Spleen (tissue), 11 donors: Measurements from ENCODE around the gene PDXK. TPM values are rescaled to one million over a fixed set of nuclear protein-coding genes. Genes with fewer than 3 reads are reported as not detected.

Experiments
- DNase-seq: peaks from one replicate; pipeline ENCODE4 v3.0.0-alpha.2; 2020
- H3K27ac ChIP-seq, 8 donors: fragments of 200-600 bp; sonication (generic) in 7 of 8; 1 replicate in 4 of 8; 2 replicates in 4 of 8; pipeline versions ENCODE4 v1.5.0 to v1.8.0; 2016 to 2021; ENCODE audit warnings: inconsistent platforms in 4 of 8, mild to moderate bottlenecking in 4 of 8, moderate library complexity in 1 of 8
- H3K27me3 ChIP-seq, 7 donors: fragments of 200-600 bp; sonication (generic) in 6 of 7; replicated peaks in 1 of 7; 1 replicate in 4 of 7; 2 replicates in 3 of 7; pipeline versions ENCODE4 v1.5.0 to v1.8.0; 2016 to 2021; ENCODE audit warnings: inconsistent platforms in 3 of 7, mild to moderate bottlenecking in 1 of 7
- H3K36me3 ChIP-seq, 6 donors: fragments of 200-600 bp; sonication (generic) in 5 of 6; 1 replicate in 4 of 6; 2 replicates in 2 of 6; pipeline versions ENCODE4 v1.5.0 to v1.8.0; 2016 to 2021; ENCODE audit warnings: inconsistent platforms in 2 of 6
- H3K4me1 ChIP-seq, 6 donors: fragments of 200-600 bp; sonication (generic) in 5 of 6; 1 replicate in 3 of 6; 2 replicates in 3 of 6; pipeline versions ENCODE4 v1.5.0 to v1.8.0; 2016 to 2021; ENCODE audit warnings: inconsistent platforms in 3 of 6
- H3K4me3 ChIP-seq, 8 donors: fragments of 200-600 bp; sonication (generic) in 7 of 8; 1 replicate in 4 of 8; 2 replicates in 4 of 8; pipeline versions ENCODE4 v1.5.0 to v1.8.0; 2016 to 2021; ENCODE audit warnings: inconsistent platforms in 4 of 8, mild to moderate bottlenecking in 4 of 8, moderate library complexity in 2 of 8
- H3K9me3 ChIP-seq, 8 donors: fragments of 200-600 bp; sonication (generic) in 7 of 8; 1 replicate in 4 of 8; 2 replicates in 4 of 8; pipeline versions ENCODE4 v1.5.0 to v1.8.0; 2016 to 2021; ENCODE audit warnings: inconsistent platforms in 4 of 8
- CTCF ChIP-seq, 11 experiments: fragments of 200-600 bp in 7 of 11; fragments of 450-650 bp in 4 of 11; sonication (generic) in 4 of 11; IDR thresholded peaks in 8 of 11; conservative IDR thresholded peaks in 3 of 11; 1 replicate in 7 of 11; 2 replicates in 4 of 11; pipeline versions ENCODE4 v1.4.0 to v1.8.0; 2016 to 2021; ENCODE audit warnings: antibody characterized with exemption in 11 of 11, inconsistent platforms in 4 of 11, mild to moderate bottlenecking in 1 of 11
- POLR2A ChIP-seq, 3 donors: fragments of 450-650 bp; IDR thresholded peaks; one replicate each; pipeline ENCODE4 v1.5.1; 2017; ENCODE audit warnings: antibody characterized with exemption in 3 of 3, mild to moderate bottlenecking in 1 of 3
- POLR2AphosphoS5 ChIP-seq, 3 donors: sonication (generic); formaldehyde crosslinking; IDR thresholded peaks; one replicate each; pipeline ENCODE4 v1.5.1; 2017; ENCODE audit warnings: antibody characterized with exemption in 3 of 3
- WGBS, 5 donors: extraction: QIAGEN DNeasy Blood & Tissue Kit in 3 of 5; methylation state at CpG; one replicate each; pipeline versions ENCODE4 v1.1.5 to v1.1.7; 2013 to 2018; 5-methylcytosine and 5-hydroxymethylcytosine counted together
- intact Hi-C: fragments of 100-400 bp; cut with DNase I; formaldehyde crosslinking; loops from one replicate; pipeline ENCODE4 v1.15.0; 2023; ENCODE audit warnings: low total_unique reads
- polyA plus RNA-seq, 3 donors: library from polyadenylated mRNA; stranded (reverse); fragments of 200-250 nt; gene quantifications; one replicate each; pipeline ENCODE4 v1.2.1, GENCODE V29; 2013
- total RNA-seq, 7 donors: library from RNA; depleted of rRNA in 3 of 7; stranded (reverse); fragments of >200 nt in 3 of 7; fragmentation: NEBNext Ultra II Directional in 4 of 7; extraction: Animal tissue kit (Norgen Biotek cat#: 25700) in 4 of 7; gene quantifications; one replicate each; pipeline versions ENCODE4 v1.1.0 to v1.2.1, GENCODE V29; 2016 to 2021
- donor health status: healthy with polysubstance abuse.
- donor health status: DM: no; HTN: no; CAD: no; lungs with moderate emphysema.
- donor health status: DM: no; HTN: no; CAD: no.
- donor health status: Bipolar disorder and iron deficiency.
- donor health status: healthy.
- donor health status: DM: no; HTN: no; CAD: no.
- donor health status: DM: yes; HTN: yes; CAD: no.

PDXK gene
- total and polyA plus RNA-seq, 10 donors = 17.9 to 82.9 (median 51.0) TPM

- Histone ChIP-seq H3K27me3 (no peaks in the 10 kb centered on the region), H3K4me3 (no peak overlapping the region), H3K9me3 (no peaks in the 10 kb centered on the region), H3K4me1 (peaks cover 7 to 49% (median 18%) of the 10 kb centered on the region in 6 donors), H3K27ac (no peak overlapping the region), H3K36me3 (peaks cover 0 to under 1% (median 0%) of the 10 kb centered on the region in 6 donors)
- 63 to 81% (median 66%) methylated on average over 5 of the region's 5 CpGs for WGBS, 5 donors
- TF ChIP-seq POLR2A (IDR thresholded peaks at IDR 0.05) (no peak), POLR2AphosphoS5 (IDR thresholded peaks at IDR 0.05) (peak in 2 of 3 donors; percentile 57), CTCF (IDR thresholded peaks at IDR 0.05 in 8 of 11, conservative IDR thresholded peaks at IDR 0.05 in 3 of 11) (no peak)
- no peak for DNase-seq
- intact Hi-C loops = no loop called here
Observed at GRCh38 chr21:43779660-43780059, 60.7 kb downstream of the PDXK start.

GRCh38 chr21:43781846-43782245 lies 62.9 kb downstream of the PDXK start:
- Histone ChIP-seq H3K27ac (no peak overlapping the region), H3K9me3 (no peaks in the 10 kb centered on the region), H3K36me3 (no peaks in the 10 kb centered on the region), H3K27me3 (no peaks in the 10 kb centered on the region), H3K4me1 (peaks cover 0 to 32% (median 3%) of the 10 kb centered on the region in 6 donors), H3K4me3 (no peak overlapping the region)
- DNase-seq = no peak
- TF ChIP-seq POLR2A (IDR thresholded peaks at IDR 0.05) (no peak), POLR2AphosphoS5 (IDR thresholded peaks at IDR 0.05) (no peak), CTCF (IDR thresholded peaks at IDR 0.05 in 8 of 11, conservative IDR thresholded peaks at IDR 0.05 in 3 of 11) (no peak)
- WGBS, 5 donors = 78 to 89% (median 83%) methylated on average over 6 of the region's 6 CpGs
- intact Hi-C loops = no loop called here

GRCh38 chr21:43782431-43783097 lies 63.6 kb downstream of the PDXK start:
- H3K27me3 ChIP-seq = no peaks in the 10 kb centered on the region
- TF ChIP-seq POLR2A (IDR thresholded peaks at IDR 0.05) = no peak
- TF ChIP-seq CTCF (IDR thresholded peaks at IDR 0.05 in 8 of 11, conservative IDR thresholded peaks at IDR 0.05 in 3 of 11) = no peak
- no peak for TF ChIP-seq POLR2AphosphoS5 (IDR thresholded peaks at IDR 0.05)
- no peak overlapping the region for H3K4me3 ChIP-seq
- no peaks in the 10 kb centered on the region for H3K9me3 ChIP-seq
- H3K36me3 ChIP-seq = no peaks in the 10 kb centered on the region
- intact Hi-C loops = no loop called here
- H3K4me1 ChIP-seq = peaks cover 0 to 28% (median 3%) of the 10 kb centered on the region in 6 donors
- no peak overlapping the region for H3K27ac ChIP-seq
- no peak for DNase-seq
- 77 to 87% (median 83%) methylated on average over 5 of the region's 5 CpGs for WGBS, 5 donors

GRCh38 chr21:43783098-43783700 lies 64.3 kb downstream of the PDXK start:
- intact Hi-C loops = no loop called here
- Histone ChIP-seq H3K27ac (no peak overlapping the region), H3K27me3 (no peaks in the 10 kb centered on the region), H3K4me3 (no peak overlapping the region), H3K4me1 (peaks cover 0 to 25% (median 3%) of the 10 kb centered on the region in 6 donors), H3K36me3 (no peaks in the 10 kb centered on the region), H3K9me3 (no peaks in the 10 kb centered on the region)
- no peak for DNase-seq
- no peak for TF ChIP-seq POLR2A (IDR thresholded peaks at IDR 0.05)
- TF ChIP-seq POLR2AphosphoS5 (IDR thresholded peaks at IDR 0.05) = no peak
- TF ChIP-seq CTCF (IDR thresholded peaks at IDR 0.05 in 8 of 11, conservative IDR thresholded peaks at IDR 0.05 in 3 of 11) = no peak
- WGBS, 5 donors = 60 to 69% (median 65%) methylated on average over 17 of the region's 17 CpGs
